Keratinocyte (primary cell): ENCODE measurements around the gene STK16.

ENCODE experiments used
- CTCF ChIP-seq, 3 experiments: IDR thresholded peaks in 1 of 3; conservative IDR thresholded peaks in 1 of 3; optimal IDR thresholded peaks in 1 of 3; 2 replicates in 2 of 3; 3 replicates in 1 of 3; pipeline versions ENCODE3 to v1.5.1; 2011; ENCODE audit warnings: low read length in 3 of 3, mild to moderate bottlenecking in 3 of 3, moderate library complexity in 2 of 3, control low read depth in 1 of 3, inconsistent platforms in 1 of 3; ENCODE audit not compliant: insufficient read depth in 2 of 3; ENCODE audit errors: extremely low read depth in 1 of 3
- EZH2 ChIP-seq: IDR thresholded peaks from one replicate; pipeline ENCODE4 v1.6.1; 2012; ENCODE audit warnings: inconsistent platforms, mild to moderate bottlenecking, low read length, moderate library complexity

- TF ChIP-seq EZH2 = no peak
- no peak for TF ChIP-seq CTCF (optimal IDR thresholded peaks at IDR 0.05 in 1 of 3, IDR thresholded peaks at IDR 0.05 in 1 of 3, conservative IDR thresholded peaks at IDR 0.05 in 1 of 3; ENCODE audit: extremely low read depth in 1 of 3, insufficient read depth in 2 of 3, low read length in 3 of 3)
Measured at GRCh38 chr2:219199470-219200211, 45.6 kb upstream of the STK16 start.
